Putamen (tissue), 1 donor: Measurements from ENCODE around the gene GNB1.
A peak's percentile ranks its signal among the peaks of the same experiment; 100 is the strongest.

ENCODE experiments used
- DNase-seq: peaks from one replicate; pipeline ENCODE4 v3.0.0-alpha.2; 2016; ENCODE audit warnings: low spot score

The GNB1 gene

GRCh38 chr1:1922956-1923833, 32.3 kb upstream of the GNB1 start:
- DNase-seq = no peak

- DNase-seq = no peak
Observed at GRCh38 chr1:1922702-1922955, 31.7 kb upstream of the GNB1 start.

DNA sequence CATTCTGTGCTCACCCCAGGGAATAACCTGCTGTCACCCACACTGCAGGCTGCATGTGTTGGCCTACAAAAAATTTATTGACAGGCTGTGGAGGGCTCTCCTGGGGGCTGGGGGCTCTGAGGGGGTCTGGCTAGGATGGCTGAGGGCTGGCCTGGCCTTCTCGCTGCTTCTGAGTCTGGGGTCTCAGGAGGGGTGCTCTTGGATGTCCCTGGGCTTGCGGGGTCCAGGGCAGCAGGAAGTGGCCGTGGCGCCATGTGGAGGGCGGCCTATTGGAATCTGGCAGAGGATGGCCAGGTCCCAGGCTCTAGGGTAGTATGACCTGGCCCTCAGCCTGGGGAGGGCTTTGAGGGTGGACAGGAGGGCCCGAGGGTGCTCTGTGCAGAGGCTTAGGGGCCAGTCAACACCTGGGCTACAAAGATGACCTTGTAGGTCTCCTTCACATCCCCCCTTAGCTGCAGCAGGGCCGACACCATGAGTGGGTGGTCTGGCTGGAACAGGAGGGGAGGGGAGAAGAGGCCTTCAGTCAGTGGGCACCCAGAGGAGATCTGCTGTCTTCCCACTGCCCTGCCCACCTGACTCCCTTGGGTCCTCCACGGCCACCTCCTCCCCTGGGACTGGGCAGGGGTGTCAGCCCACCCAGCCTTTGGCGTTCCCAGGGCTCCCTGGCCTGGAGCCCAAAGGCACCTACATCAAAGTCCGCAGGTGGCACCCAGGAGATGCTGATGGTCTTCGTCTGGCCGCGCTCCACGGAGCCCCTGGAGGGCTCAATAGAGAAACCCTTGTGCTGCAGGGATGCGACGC, 31.2 kb upstream of the GNB1 start:
- DNase-seq = no peak

DNA sequence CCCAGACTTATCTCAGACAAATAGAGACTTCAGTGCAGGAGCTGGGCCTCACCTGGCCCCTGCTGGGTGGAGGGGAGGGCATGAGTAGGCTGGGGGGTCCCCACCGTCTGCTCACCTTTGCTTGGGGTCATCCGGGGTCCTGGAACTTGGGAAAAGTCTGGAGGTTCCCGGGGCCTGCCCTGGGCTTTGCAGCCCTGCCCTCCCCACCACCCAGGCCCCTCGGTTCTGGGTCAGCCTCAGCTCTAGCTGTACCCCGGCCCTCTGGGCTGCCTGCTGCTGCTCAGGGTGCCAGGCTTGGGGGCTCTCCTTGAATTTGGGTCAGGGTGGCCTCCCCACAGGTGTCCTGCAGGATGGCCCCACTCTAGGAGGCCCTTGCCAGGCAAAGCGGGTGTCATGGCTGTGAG, 30.6 kb upstream of the GNB1 start:
- DNase-seq = no peak

DNA sequence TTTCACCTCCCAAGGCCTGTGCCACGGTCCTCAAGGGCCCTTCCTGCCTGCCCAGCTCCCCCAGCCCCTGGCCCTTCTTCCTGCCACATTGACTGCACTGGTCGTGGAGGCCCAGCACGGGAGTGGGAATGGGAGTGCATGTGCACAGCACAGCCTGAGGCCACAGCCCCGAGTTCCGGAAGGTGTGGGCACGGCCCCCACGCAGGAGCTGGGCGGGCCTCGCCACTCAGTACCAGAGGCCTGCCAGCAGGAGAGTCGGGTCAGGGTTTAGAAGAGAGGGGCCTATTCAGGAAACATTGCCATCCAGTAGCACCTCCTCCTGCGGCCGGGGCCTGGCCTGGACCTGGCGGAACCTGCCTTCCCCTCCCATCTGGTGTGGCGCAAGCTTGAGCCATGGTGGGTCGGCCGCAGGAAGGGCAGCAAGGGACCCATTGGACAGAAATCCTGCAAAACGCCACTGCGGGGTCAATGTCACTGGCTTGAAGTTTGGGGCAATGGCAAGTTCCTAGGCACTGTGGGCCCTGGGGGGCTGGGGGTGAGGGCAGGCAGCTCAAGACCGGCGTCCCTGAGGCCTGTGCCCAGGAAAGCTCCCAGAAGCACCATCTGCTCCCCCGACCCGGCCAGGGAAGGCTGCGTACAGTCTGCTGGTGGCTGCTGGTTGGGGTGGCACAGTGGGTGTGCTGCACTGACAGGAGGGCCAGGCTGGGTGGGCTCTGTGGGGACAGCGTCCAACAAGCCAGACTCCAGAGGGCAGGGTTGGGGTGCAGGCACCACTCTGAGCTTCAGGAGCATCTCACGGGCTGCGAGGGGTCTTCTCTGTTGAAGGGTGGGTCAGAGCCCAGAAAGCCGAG, 29.9 kb upstream of the GNB1 start:
- DNase-seq = no peak

DNA sequence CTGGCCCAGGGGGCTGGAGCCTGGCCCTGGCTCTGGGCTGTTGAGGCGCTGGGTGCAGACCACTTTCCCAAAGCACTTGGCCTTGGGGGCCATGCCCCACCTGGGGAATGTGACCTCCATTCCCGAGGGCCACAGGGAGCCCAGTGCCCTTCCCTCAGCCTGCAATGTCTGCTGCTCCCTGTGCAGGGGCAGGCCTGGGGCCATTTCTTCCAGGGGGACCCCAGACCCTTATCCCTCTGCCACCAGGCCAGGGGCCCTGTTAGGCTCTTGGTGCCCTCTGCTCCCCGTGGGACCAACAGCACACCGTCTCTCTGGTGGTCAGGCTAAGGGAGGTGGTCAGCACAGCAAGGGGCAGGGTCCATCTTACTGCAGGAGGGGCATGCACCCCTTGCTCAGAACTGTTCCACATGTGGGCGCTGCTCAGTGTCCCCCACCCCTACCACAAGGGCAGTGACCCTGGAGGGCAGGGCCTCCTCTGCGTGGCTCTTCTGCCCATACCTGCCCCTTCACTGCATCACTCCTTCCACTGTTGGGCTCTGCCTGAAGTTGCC, 29.2 kb upstream of the GNB1 start:
- no peak for DNase-seq

DNA sequence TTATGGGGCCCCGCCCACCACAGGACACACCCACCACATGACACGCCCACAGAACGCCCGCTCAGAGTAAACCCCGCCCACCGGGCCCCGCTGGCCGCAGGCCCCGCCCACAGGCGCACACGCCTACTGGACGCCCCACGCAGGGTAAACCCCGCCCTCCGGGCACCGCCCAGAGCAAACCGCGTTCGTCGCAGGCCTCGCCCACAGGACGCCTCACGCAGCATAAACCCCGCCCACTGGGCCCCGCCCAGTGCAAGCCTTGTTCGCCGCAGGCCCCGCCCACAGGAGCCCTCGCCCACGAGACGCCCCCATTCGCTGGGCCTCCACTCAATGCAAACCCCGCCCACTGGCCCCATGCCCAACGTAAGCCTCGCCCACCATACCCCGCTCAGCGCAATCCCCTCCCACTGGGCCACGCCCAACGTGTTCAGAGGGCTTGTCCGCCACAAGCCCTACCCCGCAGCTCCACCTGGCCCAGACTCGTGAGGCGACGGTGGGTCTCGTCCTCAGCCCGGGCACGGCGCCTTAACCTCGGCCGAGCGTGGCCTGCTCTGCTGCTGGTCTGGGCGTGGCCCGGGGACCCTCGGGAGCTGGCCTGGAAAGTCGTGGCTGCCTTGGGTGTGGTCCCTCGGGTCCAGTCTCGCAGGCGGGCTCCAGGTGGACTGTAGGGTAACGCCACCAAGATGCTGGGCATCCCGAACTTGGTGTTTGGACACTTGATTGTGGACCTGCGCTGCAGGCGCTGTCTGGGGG, 28.6 kb upstream of the GNB1 start:
- peak; percentile 86 for DNase-seq

- no peak for DNase-seq
Observed at GRCh38 chr1:1918901-1919303, 28.0 kb upstream of the GNB1 start, which contains the start of gene TMEM52. TSS of gene TMEM52 (minus strand) at chr1:1919279. CDS start at chr1:1919265, 14 bp downstream.

DNA sequence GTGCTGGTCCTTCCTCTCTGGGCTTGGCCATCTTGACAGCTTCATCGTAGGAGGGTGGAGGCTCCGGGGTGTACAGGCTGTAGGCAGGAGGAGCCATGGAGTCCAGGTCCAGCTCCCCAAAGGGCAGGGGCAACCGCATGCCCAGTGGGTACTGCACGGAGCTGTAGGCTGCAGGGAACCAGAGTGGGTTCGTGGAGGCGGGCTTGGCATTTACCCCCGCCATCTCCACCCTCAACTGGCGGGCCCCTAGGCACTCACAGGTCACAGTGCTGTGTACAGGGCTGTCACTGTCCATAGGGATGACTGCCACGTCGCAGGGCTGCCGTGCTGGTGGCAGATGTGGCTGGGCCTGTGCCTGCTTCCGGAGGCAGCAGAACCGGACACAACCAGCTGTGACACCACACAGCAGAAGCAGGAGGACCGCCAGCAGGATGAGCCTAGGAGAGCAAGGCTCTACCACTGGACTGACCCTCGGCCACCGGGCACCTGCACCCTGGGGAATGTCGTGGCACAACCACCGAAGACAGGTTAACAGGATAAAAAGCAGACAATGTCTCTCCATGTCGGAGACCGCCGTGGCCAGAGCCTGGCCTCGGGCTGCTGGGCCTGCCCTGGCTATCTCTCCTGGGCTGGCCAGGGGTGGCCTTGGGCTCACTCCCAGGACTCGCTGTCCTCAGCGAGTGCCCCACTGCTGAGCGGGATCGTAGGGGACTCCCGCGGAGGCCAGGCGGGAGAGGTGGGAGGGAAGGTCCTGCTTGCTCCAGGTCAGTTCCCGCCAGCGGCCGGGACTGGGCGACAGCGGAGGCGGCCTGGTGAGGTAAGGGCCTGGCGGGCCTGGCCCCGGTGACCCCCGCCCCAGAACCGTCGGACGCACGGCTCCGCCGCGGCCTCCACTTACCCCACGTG, 27.4 kb upstream of the GNB1 start:
- DNase-seq = no peak

DNA sequence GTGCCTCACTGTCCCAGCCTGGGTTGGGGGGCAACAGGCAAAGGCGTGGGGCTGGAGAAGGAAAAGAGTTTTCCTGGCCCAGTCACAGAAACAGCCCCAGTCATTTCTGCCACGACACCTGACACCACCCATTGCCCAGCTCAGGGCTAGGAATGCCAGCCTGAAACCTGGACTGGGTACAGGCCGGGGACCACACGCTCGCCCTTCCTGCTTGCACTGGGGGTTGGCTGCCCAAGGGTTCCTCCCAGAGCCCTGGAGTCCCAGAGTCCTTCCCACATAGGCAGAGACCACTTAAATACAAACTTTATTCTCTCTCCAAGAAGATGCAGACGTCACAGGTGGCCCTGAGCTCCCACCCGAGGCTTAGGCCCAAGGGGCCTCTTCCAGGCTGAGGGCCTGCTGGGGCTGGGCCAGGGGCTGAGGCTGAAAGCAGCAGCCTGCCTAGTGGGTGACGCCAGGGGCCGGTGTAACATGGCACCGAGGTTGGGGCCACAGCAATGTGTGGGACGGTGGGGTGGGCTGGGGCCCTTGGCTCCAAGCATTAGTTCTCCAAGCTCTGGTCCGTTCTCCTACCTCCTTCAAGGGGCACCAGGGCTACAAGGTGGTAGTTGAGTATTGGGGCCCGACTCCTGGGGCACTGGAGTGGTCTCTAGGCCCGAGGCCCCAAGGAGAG, 26.6 kb upstream of the GNB1 start:
- no peak for DNase-seq

DNA sequence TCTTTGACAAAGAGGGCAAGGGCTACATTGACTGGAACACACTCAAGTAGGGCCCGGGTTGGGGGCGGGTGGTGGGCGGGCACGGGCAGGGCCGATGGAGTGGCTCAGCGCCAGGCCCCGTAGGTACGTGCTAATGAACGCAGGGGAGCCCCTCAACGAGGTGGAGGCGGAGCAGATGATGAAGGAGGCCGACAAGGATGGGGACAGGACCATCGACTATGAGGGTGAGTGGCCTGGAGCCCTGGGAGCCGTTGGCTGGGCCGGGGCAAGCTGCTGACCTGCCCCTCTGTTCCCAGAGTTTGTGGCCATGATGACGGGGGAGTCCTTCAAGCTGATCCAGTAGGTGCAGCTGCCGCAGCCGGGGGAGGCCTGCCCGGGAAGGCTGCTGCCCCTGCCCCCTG, 26.0 kb upstream of the GNB1 start:
- DNase-seq = no peak

- no peak for DNase-seq
Observed at GRCh38 chr1:1915911-1916840, 25.3 kb upstream of the GNB1 start.

DNA sequence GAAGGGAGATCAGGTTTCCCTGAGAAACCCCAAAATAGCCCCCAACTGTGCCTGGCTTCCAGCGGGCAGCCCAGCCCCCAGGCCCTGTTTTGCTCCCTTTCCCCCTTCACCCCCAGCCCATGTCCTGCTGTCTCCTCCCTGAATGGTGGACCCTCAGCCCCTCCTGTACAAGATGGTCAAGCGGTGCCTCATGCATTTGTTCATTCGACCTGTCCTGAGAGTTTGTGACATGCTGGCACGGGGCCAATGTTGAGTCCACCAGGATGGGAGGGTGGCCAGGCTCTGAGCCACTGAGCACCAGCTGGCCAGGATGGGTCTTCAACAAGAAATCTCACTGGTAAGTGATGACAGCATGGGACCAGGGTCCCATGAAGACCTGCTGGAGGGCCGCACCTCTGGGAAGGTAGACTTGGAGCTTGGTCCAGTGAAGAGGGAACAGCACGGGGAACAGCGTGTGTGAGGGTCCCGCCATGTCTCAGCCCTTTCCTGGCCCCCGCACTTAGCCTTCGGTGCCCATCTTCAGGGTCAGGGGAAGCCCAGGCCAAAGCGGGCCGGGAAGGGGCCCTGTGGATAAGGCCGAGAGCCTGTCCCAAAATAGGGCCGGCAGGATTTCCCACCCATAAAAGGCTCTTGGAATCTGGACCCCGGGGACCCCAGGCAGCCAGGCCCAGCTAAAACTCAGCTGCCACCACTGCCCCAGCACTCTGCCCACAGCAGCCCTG, 24.2 kb upstream of the GNB1 start, which contains the start of gene CALML6:
Gene CALML6 (plus strand): TSS at position 290 of the 722 bp plus-strand sequence. CDS start 21 bp downstream, at position 311.
- no peak for DNase-seq

- DNase-seq = no peak
Observed at GRCh38 chr1:1914101-1914970, 23.4 kb upstream of the GNB1 start.

DNA sequence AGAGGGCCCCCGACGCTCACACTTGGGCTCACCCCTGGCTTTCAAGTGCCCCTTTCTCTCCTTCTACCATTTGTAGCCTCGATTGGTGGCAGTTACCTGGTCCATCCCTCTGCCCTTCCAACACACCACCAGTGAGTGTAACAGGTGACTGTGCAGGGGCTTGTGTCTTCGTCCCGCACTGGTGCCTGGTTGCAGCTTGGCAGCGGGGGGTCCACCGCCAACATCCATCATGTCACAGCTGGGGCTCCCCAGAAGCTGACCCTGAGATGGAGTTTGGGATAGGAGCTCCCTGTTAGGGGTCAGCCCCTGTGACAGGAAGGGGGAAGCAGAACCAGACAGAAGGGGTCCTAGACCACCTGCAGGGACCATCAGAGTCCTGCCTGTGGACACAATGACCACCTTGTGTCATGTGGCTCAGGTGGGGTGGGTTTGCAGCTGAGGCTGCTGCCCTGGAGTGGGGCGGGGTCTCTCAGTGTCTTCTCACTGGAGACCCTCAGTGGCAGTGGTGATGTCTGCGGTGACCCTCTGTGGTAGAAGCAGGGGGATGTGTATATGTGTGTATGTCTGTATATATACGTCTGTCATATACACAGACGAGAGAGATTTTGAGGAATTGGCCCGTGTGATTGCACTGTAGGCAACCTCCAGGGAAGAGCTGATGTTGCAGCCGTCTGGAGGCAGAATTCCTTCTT, 20.6 kb upstream of the GNB1 start:
- DNase-seq = no peak

- no peak for DNase-seq
Observed at GRCh38 chr1:1910651-1911331, 19.9 kb upstream of the GNB1 start.
